ENCODE measurements around the gene CPLANE2. TPM values are rescaled to one million over a fixed set of nuclear protein-coding genes. Genes with fewer than 3 reads are reported as not detected.

CPLANE2 gene
- total RNA-seq, 1 donor from 2014 or later, result 3.5 TPM

- Mint-ChIP-seq H3K4me1 (ENCODE audit: low read depth, unreplicated experiment) (peaks cover 2% of the 10 kb centered on the region), H3K4me3 (ENCODE audit: unreplicated experiment) (no peak overlapping the region), H3K36me3 (ENCODE audit: unreplicated experiment) (no peaks in the 10 kb centered on the region), H3K27ac (ENCODE audit: unreplicated experiment) (no peak overlapping the region), H3K9me3 (ENCODE audit: unreplicated experiment) (peaks cover 6% of the 10 kb centered on the region), H3K27me3 (ENCODE audit: unreplicated experiment) (peaks cover 8% of the 10 kb centered on the region)
- no peak for DNase-seq
- no peak for TF ChIP-seq CTCF (IDR thresholded peaks at IDR 0.05; ENCODE audit: partially characterized antibody, unreplicated experiment)
These were observed 16.9 kb downstream of the CPLANE2 start for GRCh38 chr1:16219968-16220500.

- no peak overlapping the region for H3K4me3 Mint-ChIP-seq (ENCODE audit: unreplicated experiment)
- H3K9me3 Mint-ChIP-seq (ENCODE audit: unreplicated experiment), result peaks cover 6% of the 10 kb centered on the region
- no peaks in the 10 kb centered on the region for H3K36me3 Mint-ChIP-seq (ENCODE audit: unreplicated experiment)
- H3K27me3 Mint-ChIP-seq (ENCODE audit: unreplicated experiment), result peaks cover 6% of the 10 kb centered on the region
- no peak for DNase-seq
- no peak overlapping the region for H3K27ac Mint-ChIP-seq (ENCODE audit: unreplicated experiment)
- no peak for TF ChIP-seq CTCF (IDR thresholded peaks at IDR 0.05; ENCODE audit: partially characterized antibody, unreplicated experiment)
- peaks cover 2% of the 10 kb centered on the region for H3K4me1 Mint-ChIP-seq (ENCODE audit: low read depth, unreplicated experiment)
These were observed 18.3 kb downstream of the CPLANE2 start for GRCh38 chr1:16218674-16219071.

- TF ChIP-seq CTCF (IDR thresholded peaks at IDR 0.05; ENCODE audit: partially characterized antibody, unreplicated experiment), result no peak
- DNase-seq, result no peak
- H3K9me3 Mint-ChIP-seq (ENCODE audit: unreplicated experiment), result peaks cover 6% of the 10 kb centered on the region
- no peak overlapping the region for H3K27ac Mint-ChIP-seq (ENCODE audit: unreplicated experiment)
- no peaks in the 10 kb centered on the region for H3K36me3 Mint-ChIP-seq (ENCODE audit: unreplicated experiment)
- H3K4me3 Mint-ChIP-seq (ENCODE audit: unreplicated experiment), result no peak overlapping the region
- peaks cover 6% of the 10 kb centered on the region for H3K27me3 Mint-ChIP-seq (ENCODE audit: unreplicated experiment)
- H3K4me1 Mint-ChIP-seq (ENCODE audit: low read depth, unreplicated experiment), result peaks cover 2% of the 10 kb centered on the region
These were observed 18.8 kb downstream of the CPLANE2 start for GRCh38 chr1:16218014-16218673.

GRCh38 chr1:16217061-16217785 lies 19.8 kb downstream of the CPLANE2 start:
- Mint-ChIP-seq H3K9me3 (ENCODE audit: unreplicated experiment) (peaks cover 6% of the 10 kb centered on the region), H3K27me3 (ENCODE audit: unreplicated experiment) (peaks cover 8% of the 10 kb centered on the region), H3K27ac (ENCODE audit: unreplicated experiment) (no peak overlapping the region), H3K36me3 (ENCODE audit: unreplicated experiment) (no peaks in the 10 kb centered on the region), H3K4me1 (ENCODE audit: low read depth, unreplicated experiment) (peaks cover 2% of the 10 kb centered on the region), H3K4me3 (ENCODE audit: unreplicated experiment) (peak overlapping the region; percentile 93)
- peak; percentile 98 for DNase-seq
- no peak for TF ChIP-seq CTCF (IDR thresholded peaks at IDR 0.05; ENCODE audit: partially characterized antibody, unreplicated experiment)

All from glutamatergic neuron (in vitro differentiated cells).